Bone marrow (tissue), 2 donors: Measurements from ENCODE around the gene JSRP1.

ENCODE experiments used
- DNase-seq, 2 donors: peaks; one replicate each; lab custom pipeline; 2025; lab: John Stamatoyannopoulos, UW

Gene JSRP1

DNA sequence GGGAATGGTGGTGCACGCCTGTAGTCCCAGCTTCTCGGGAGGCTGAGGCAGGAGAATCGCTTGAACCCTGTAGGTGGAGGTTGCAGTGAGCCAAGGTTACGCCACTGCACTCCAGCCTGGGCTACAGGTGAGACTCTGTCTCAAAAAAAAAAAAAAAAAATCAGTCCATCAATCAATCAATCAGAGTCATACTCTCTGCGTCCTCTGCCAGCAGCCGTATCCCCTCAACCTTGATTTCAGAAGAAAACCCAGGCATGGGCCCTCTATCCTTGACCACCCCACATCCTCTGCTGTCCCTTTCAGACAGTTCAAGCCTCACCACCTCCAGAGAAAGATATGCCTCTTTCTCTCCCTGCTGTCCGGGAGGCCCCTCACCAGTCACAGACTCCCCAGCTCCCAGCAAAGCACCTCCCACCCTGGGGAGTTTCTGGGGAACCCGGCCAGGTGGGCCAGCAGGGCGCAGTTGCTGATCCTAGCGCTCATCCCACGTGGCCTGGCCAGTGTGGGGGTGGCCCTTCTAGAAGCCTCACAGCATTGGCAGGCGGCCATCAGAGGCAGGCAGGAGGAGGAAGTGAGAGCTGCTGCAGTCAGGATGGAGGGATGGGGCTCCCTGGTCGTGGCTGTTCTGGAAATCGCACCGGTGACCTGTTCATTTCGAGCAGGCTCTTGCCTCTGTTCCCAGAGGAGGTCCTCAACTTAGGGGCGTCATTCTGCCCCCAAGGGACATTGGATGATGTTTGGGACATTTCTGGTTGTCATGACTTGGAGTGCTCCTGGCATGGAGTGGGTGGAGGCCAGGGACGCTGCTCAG, 10.2 kb upstream of the JSRP1 start:
- peak; percentile 68 for DNase-seq

GRCh38 chr19:2261438-2262172, 5.4 kb upstream of the JSRP1 start:
- DNase-seq: no peak

DNA sequence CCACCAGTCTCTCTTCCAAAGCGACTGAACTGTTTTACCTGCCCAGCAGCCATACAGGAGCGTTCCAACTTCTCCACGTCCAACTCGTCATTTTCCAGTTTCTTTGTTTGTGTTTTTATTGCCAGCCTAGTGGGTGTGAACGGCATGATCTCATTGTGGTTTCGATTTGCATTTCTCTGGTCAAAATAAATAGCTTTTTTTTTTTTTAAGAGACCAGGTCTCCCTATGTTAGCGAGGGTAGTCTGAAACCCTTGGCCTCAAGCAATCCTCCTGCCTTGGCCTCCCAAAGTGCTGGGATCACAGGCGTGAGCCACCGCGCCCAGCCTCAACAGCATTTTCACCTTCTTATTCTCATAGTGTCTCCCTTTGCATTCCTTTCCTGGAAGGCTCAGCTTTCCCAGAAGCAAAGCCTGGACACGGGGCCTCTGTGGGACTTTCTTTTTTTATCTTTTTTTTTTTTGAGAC, 4.2 kb upstream of the JSRP1 start:
- no peak for DNase-seq

DNA sequence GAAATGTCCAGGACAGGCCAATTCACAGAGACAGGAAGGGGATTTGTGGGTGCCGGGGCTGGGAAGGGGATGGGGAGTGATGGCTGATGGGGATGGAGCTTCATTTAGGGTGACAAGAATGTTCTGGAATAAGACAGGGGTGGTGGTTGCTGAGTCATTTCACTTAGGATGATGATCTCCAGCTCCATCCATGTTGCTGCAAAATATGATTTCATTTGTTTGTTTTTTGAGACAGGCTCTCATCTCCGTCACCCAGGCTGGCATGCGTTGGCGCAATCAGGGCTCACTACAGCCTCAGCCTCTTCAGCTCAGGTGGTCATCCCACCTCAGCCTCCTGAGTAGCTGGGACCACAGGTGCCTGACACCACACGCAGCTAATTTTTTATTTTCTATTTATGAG, 3.1 kb upstream of the JSRP1 start:
- no peak for DNase-seq

DNA sequence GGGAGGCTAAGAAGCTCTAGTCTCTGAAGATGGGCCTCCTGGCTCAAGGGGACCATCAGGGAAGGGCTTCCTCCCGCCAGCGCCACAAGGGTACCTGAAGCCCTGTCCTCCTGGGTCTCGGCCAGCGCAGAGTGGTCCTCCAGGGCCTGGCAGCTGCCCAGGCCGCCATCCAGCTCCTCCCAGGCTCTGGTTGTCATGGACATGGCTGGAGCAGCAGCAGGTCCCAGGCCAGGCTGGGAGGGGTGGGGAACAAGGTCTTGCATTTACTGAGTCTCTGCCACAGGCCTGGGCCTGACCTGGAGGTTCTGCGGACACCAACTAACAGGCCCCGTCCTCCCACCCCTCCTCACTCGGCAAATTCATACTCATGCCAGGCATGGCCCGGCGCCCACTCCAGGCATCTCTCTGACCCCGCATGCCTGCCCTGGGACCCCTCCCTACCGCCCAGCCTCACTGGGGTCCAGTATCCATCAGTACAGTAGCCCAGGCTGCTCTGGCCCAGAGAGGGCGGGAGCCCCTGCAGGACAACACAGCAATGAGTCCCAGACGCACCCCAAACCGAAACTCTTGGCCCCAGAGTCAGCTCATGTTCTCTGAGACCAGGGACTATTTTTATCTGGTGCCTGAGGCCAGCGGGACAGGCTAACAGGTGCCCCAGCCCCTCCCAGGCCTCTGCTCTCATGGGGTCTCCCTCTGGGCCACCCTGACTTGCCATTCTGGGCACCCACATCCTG, 938 bp downstream of the JSRP1 start:
- DNase-seq: no peak

GRCh38 chr19:2254064-2254872, 1.9 kb downstream of the JSRP1 start:
- no peak for DNase-seq

GRCh38 chr19:2253106-2254063, 2.8 kb downstream of the JSRP1 start:
- peak; percentile 18 to 63 for DNase-seq

DNA sequence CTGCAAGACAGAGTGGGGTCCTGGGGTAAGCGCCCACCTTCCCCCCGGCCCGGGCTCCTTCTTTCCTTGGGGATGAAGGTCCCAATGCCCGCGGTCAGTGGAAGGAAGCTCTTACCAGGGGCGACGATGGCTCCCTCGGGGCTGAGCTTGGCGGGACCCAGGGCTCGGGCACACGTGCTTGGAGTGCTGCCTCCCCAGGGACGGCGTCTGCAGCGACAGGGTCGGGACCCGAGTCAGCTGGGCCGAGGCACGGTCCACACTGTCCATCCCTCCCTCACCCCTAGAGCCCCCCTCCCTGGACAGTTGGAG, 3.5 kb downstream of the JSRP1 start:
- DNase-seq: no peak

- no peak for DNase-seq
These were observed 4.0 kb downstream of the JSRP1 start for GRCh38 chr19:2252055-2252796.

DNA sequence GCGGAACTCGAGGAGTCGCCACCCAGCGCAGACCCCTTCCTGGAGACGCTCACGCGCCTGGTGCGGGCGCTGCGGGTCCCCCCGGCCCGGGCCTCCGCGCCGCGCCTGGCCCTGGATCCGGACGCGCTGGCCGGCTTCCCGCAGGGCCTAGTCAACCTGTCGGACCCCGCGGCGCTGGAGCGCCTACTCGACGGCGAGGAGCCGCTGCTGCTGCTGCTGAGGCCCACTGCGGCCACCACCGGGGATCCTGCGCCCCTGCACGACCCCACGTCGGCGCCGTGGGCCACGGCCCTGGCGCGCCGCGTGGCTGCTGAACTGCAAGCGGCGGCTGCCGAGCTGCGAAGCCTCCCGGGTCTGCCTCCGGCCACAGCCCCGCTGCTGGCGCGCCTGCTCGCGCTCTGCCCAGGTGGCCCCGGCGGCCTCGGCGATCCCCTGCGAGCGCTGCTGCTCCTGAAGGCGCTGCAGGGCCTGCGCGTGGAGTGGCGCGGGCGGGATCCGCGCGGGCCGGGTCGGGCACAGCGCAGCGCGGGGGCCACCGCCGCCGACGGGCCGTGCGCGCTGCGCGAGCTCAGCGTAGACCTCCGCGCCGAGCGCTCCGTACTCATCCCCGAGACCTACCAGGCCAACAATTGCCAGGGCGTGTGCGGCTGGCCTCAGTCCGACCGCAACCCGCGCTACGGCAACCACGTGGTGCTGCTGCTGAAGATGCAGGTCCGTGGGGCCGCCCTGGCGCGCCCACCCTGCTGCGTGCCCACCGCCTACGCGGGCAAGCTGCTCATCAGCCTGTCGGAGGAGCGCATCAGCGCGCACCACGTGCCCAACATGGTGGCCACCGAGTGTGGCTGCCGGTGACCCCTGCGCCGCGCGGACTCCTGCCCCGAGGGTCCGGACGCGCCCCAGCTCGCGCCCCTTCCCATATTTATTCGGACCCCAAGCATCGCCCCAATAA, 4.8 kb downstream of the JSRP1 start:
- no peak for DNase-seq

- no peak for DNase-seq
These were observed 5.5 kb downstream of the JSRP1 start for GRCh38 chr19:2250766-2251105.

DNA sequence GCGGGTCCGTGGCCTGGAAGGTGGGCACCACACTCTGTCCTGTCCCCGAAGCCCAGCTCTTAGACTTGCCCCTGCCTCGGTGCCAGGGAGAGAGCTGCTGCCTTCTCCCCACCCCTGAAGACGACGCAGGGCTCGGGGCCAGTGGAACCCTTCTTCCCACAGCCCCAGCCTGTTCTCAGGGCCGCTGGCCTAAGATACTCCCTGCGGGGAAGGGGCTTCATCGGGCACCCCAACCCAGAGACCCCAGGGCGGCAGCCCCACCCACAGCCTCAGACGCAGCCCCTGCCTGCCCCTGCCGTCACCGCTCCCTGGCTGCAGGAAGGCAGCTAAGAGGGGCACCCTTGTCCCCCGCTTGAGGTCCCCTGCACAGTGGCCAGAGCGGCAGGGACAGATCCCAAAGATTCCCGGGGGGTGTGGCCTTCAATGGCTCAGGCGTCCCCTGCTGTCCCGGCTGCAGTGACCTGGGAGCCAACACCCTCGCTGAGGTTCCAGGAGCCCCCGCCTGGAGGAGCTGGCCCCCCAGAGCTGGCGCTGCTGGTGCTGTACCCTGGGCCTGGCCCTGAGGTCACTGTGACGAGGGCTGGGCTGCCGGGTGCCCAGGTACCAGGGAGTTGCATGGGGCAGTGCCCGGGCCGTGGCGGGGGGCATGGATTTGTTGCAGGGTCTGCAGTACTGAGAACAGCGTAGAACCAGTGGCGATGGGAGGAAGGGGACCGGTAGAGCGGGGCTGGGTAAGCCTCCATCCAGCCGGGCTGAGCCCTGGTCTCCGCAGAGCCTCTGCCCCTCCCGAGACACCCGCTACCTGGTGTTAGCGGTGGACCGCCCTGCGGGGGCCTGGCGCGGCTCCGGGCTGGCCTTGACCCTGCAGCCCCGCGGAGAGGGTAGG, 6.1 kb downstream of the JSRP1 start:
- DNase-seq: no peak

DNA sequence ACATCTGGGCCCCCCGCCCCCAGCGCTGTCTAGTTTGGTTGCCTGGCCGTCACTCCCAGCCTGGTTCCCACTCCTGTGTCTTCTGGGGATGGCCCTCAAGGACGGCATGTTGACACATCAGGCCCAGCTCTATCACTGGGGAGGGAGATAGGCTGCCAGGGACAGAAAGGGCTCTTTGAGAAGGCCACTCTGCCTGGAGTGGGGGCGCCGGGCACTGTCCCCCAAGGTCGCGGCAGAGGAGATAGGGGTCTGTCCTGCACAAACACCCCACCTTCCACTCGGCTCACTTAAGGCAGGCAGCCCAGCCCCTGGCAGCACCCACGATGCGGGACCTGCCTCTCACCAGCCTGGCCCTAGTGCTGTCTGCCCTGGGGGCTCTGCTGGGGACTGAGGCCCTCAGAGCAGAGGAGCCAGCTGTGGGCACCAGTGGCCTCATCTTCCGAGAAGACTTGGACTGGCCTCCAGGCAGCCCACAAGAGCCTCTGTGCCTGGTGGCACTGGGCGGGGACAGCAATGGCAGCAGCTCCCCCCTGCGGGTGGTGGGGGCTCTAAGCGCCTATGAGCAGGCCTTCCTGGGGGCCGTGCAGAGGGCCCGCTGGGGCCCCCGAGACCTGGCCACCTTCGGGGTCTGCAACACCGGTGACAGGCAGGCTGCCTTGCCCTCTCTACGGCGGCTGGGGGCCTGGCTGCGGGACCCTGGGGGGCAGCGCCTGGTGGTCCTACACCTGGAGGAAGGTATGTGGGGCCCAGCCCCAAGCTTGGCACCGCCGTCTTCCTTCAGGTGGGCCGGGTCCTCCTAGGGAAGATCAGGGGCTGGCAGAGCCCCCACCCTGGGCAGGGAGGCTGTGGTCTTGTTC, 7.0 kb downstream of the JSRP1 start, which contains the start of gene AMH:
Gene AMH (plus strand): TSS at position 314 of the 857 bp plus-strand sequence. CDS start 10 bp downstream, at position 324.
- DNase-seq: no peak

- DNase-seq: no peak
These were observed 7.8 kb downstream of the JSRP1 start for GRCh38 chr19:2248136-2249009.

GRCh38 chr19:2247433-2248101, 8.7 kb downstream of the JSRP1 start:
- no peak for DNase-seq
